HEK293 (cell line): ENCODE results near the gene RASA1.
A peak's percentile ranks its signal among the peaks of the same experiment; 100 is the strongest.
"Not testable (repeated sequence)": the region's sequence is repeated elsewhere in the genome, so short reads cannot be mapped to it uniquely, and the experiment has no call there.

Experiments used
- CTCF ChIA-PET: fragments of 350-600 bp; formaldehyde crosslinking; extraction: SDS; loops from one replicate; lab custom pipeline; 2021; ENCODE audit warnings: antibody characterized with exemption; lab: Yijun Ruan, JAX
- POLR2A ChIA-PET: fragments of 300-600 bp; formaldehyde crosslinking; extraction: SDS; loops from one replicate; lab custom pipeline; 2020; ENCODE audit warnings: antibody characterized with exemption, inconsistent platforms; lab: Yijun Ruan, JAX
- H3K27ac ChIP-seq: fragments of 200-500 bp; sonication (Bioruptor generic); 2 replicates; pipeline ENCODE4 v1.5.1; 2014; ENCODE audit warnings: low read depth, low read length, control low read depth, inconsistent platforms; ENCODE audit errors: extremely low read depth
- H3K36me3 ChIP-seq, 2 experiments: fragments of 200-500 bp in 1 of 2; sonication (Bioruptor generic) in 1 of 2; 1 replicate in 1 of 2; 2 replicates in 1 of 2; pipeline ENCODE4 v1.5.1; 2014 to 2017; ENCODE audit warnings: inconsistent platforms in 2 of 2, low read length in 2 of 2; ENCODE audit not compliant: control insufficient read depth in 2 of 2, insufficient read depth in 1 of 2
- H3K4me1 ChIP-seq: fragments of 200-500 bp; sonication (Bioruptor generic); 2 replicates; pipeline ENCODE4 v1.5.1; 2014; ENCODE audit warnings: mild to moderate bottlenecking, low read length, inconsistent platforms; ENCODE audit not compliant: control insufficient read depth, insufficient read depth
- H3K4me3 ChIP-seq: 2 replicates; pipeline ENCODE4 v1.5.1; 2011; ENCODE audit warnings: low read depth, mild to moderate bottlenecking, control low read depth, low read length, moderate library complexity
- H3K9me3 ChIP-seq: fragments of 200-500 bp; sonication (Bioruptor generic); 2 replicates; pipeline ENCODE4 v1.5.1; 2014; ENCODE audit warnings: low read depth, low read length, inconsistent platforms; ENCODE audit not compliant: control insufficient read depth, insufficient read depth
- GFI1B ChIP-seq: fragments of 450-650 bp; formaldehyde crosslinking; IDR thresholded peaks from 2 replicates; pipeline ENCODE4 v1.5.1; 2016; ENCODE audit warnings: missing biosample characterization, missing genetic modification characterization
- KLF1 ChIP-seq: fragments of 450-650 bp; formaldehyde crosslinking; IDR thresholded peaks from 2 replicates; pipeline ENCODE4 v1.5.1; 2016; ENCODE audit warnings: missing biosample characterization, missing genetic modification characterization
- OSR2 ChIP-seq: fragments of 450-650 bp; formaldehyde crosslinking; IDR thresholded peaks from 2 replicates; pipeline ENCODE4 v1.5.1; 2016; ENCODE audit warnings: missing biosample characterization, missing genetic modification characterization
- OVOL3 ChIP-seq: fragments of 450-650 bp; formaldehyde crosslinking; IDR thresholded peaks from 2 replicates; pipeline ENCODE4 v1.5.1; 2016; ENCODE audit warnings: missing biosample characterization, missing genetic modification characterization
- ZNF138 ChIP-seq: fragments of 450-650 bp; formaldehyde crosslinking; IDR thresholded peaks from 2 replicates; pipeline ENCODE4 v1.5.1; 2016; ENCODE audit warnings: missing biosample characterization, missing genetic modification characterization, borderline replicate concordance
- ZNF146 ChIP-seq: fragments of 450-650 bp; formaldehyde crosslinking; IDR thresholded peaks from 2 replicates; pipeline ENCODE4 v1.5.1; 2016; ENCODE audit warnings: missing biosample characterization, missing genetic modification characterization
- ZNF274 ChIP-seq, 2 experiments: fragments of 200-500 bp in 1 of 2; fragments of 450-650 bp in 1 of 2; sonication (Bioruptor generic) in 1 of 2; formaldehyde crosslinking in 1 of 2; IDR thresholded peaks; 2 replicates each; pipeline versions ENCODE4 v1.5.1 to v1.6.1; 2014 to 2016; ENCODE audit warnings: borderline replicate concordance in 1 of 2, inconsistent platforms in 1 of 2, low read length in 1 of 2, missing biosample characterization in 1 of 2, missing genetic modification characterization in 1 of 2
- ZNF580 ChIP-seq: fragments of 450-650 bp; formaldehyde crosslinking; IDR thresholded peaks from 2 replicates; pipeline ENCODE4 v1.5.1; 2016; ENCODE audit warnings: missing biosample characterization, missing genetic modification characterization
- ZNF610 ChIP-seq: fragments of 450-650 bp; formaldehyde crosslinking; IDR thresholded peaks from 2 replicates; pipeline ENCODE4 v1.5.1; 2016; ENCODE audit warnings: missing biosample characterization, missing genetic modification characterization, borderline replicate concordance
- ZNF623 ChIP-seq: fragments of 450-650 bp; formaldehyde crosslinking; IDR thresholded peaks from 2 replicates; pipeline ENCODE4 v1.5.1; 2016; ENCODE audit warnings: missing biosample characterization, missing genetic modification characterization
- ZNF629 ChIP-seq: fragments of 450-650 bp; formaldehyde crosslinking; IDR thresholded peaks from 2 replicates; pipeline ENCODE4 v1.5.1; 2017; ENCODE audit warnings: missing biosample characterization, missing genetic modification characterization
- ZNF645 ChIP-seq: fragments of 450-650 bp; formaldehyde crosslinking; IDR thresholded peaks from 2 replicates; pipeline ENCODE4; 2016; ENCODE audit warnings: missing biosample characterization, missing genetic modification characterization
- ZNF747 ChIP-seq: fragments of 450-650 bp; formaldehyde crosslinking; IDR thresholded peaks from 2 replicates; pipeline ENCODE4 v1.5.1; 2016; ENCODE audit warnings: missing biosample characterization, missing genetic modification characterization
- ZNF791 ChIP-seq: fragments of 450-650 bp; formaldehyde crosslinking; IDR thresholded peaks from 2 replicates; pipeline ENCODE4 v1.5.1; 2016; ENCODE audit warnings: missing biosample characterization, missing genetic modification characterization
- ZSCAN18 ChIP-seq: fragments of 450-650 bp; formaldehyde crosslinking; IDR thresholded peaks from 2 replicates; pipeline ENCODE4 v1.5.1; 2016; ENCODE audit warnings: missing biosample characterization, missing genetic modification characterization
- ZXDB ChIP-seq: fragments of 450-650 bp; formaldehyde crosslinking; IDR thresholded peaks from 2 replicates; pipeline ENCODE4 v1.5.1; 2016; ENCODE audit warnings: missing biosample characterization, missing genetic modification characterization

The RASA1 gene

GRCh38 chr5:87306090-87306489 lies 38.4 kb downstream of the RASA1 start:
- H3K4me1 ChIP-seq, CTCF ChIA-PET, H3K27ac ChIP-seq, H3K4me3 ChIP-seq, POLR2A ChIA-PET, H3K9me3 ChIP-seq: not testable (repeated sequence)
- TF ChIP-seq ZNF580 (tag by site-specific recombination) (0 out of 2 replicates have a peak, but pooled peaks have one; percentile 36), ZNF146 (tag by site-specific recombination) (peak; percentile 87)
- peaks cover 9 to 11% of the 10 kb centered on the region in 2 experiments for H3K36me3 ChIP-seq

- no peak overlapping the region for H3K27ac ChIP-seq
- POLR2A ChIA-PET = no interaction called here
- no peak for TF ChIP-seq ZNF791
- TF ChIP-seq, all 188 proteins: peak for 0
- H3K4me1 ChIP-seq = peaks cover 4% of the 10 kb centered on the region; the same call in 1 of the 2 replicates
- H3K4me3 ChIP-seq = no peak overlapping the region
- H3K9me3 ChIP-seq = no peaks in the 10 kb centered on the region
- CTCF ChIA-PET = no interaction called here
- H3K36me3 ChIP-seq = peaks cover 9 to 11% of the 10 kb centered on the region in 2 experiments
Measured at GRCh38 chr5:87307796-87308423, 40.2 kb downstream of the RASA1 start.

- POLR2A ChIA-PET = no interaction called here
- Histone ChIP-seq H3K4me3 (no peak overlapping the region), H3K9me3 (no peaks in the 10 kb centered on the region), H3K27ac (no peak overlapping the region), H3K4me1 (peaks cover 4% of the 10 kb centered on the region; the same call in 1 of the 2 replicates), H3K36me3 (no peaks in the 10 kb centered on the region)
- CTCF ChIA-PET = interaction anchor here (0.6 kb wide), 1 partner anchor 1843 kb away, joined by 3 read pairs; no protein-coding TSS in a partner anchor
- no peak for TF ChIP-seq OSR2 (tag by site-specific recombination)
- 0 out of 2 replicates have a peak, but pooled peaks have one; percentile 23 for TF ChIP-seq ZNF610
Measured at GRCh38 chr5:87311405-87312279, 44.0 kb downstream of the RASA1 start.

GRCh38 chr5:87313216-87313615 lies 45.5 kb downstream of the RASA1 start:
- CTCF ChIA-PET = no interaction called here
- H3K27ac ChIP-seq = no peak overlapping the region
- no peak overlapping the region for H3K4me3 ChIP-seq
- POLR2A ChIA-PET = no interaction called here
- TF ChIP-seq ZSCAN18 (no peak), ZNF580 (tag by site-specific recombination) (no peak), ZNF747 (tag by site-specific recombination) (no peak), ZXDB (tag by site-specific recombination) (no peak), ZNF629 (tag by site-specific recombination) (no peak), ZNF623 (tag by site-specific recombination) (no peak), ZNF274 (IDR thresholded peaks at IDR 0.05; ENCODE audit: low read length) (no peak), ZNF274 (tag by site-specific recombination; IDR thresholded peaks at IDR 0.05; ENCODE audit: borderline replicate concordance) (no peak), OVOL3 (tag by site-specific recombination) (no peak), ZNF645 (tag by site-specific recombination) (no peak), GFI1B (tag by site-specific recombination) (no peak), ZNF138 (no peak), KLF1 (tag by site-specific recombination) (no peak)
- H3K9me3 ChIP-seq = no peaks in the 10 kb centered on the region
- H3K4me1 ChIP-seq = peaks cover 4% of the 10 kb centered on the region; the same call in 1 of the 2 replicates
- no peaks in the 10 kb centered on the region for H3K36me3 ChIP-seq
